Tibial artery (tissue), 4 donors: Measurements from ENCODE around the gene CCDC122.

ENCODE experiments used
- DNase-seq, 2 donors: peaks; one replicate each; pipeline ENCODE4 v3.0.0-alpha.2; 2019
- H3K27ac ChIP-seq, 2 donors: fragments of 200-600 bp; sonication (generic) in 1 of 2; 1 replicate in 1 of 2; 2 replicates in 1 of 2; pipeline ENCODE4 v1.5.1; 2018 to 2019; ENCODE audit warnings: mild to moderate bottlenecking in 1 of 2
- H3K27me3 ChIP-seq, 2 donors: fragments of 200-600 bp; sonication (generic) in 1 of 2; one replicate each; pipeline versions ENCODE4 v1.5.1 to v1.6.0; 2016 to 2019
- H3K36me3 ChIP-seq, 3 donors: fragments of 200-600 bp; sonication (generic) in 2 of 3; one replicate each; pipeline ENCODE4 v1.5.1; 2016 to 2019; ENCODE audit warnings: mild to moderate bottlenecking in 2 of 3
- H3K4me1 ChIP-seq, 4 donors: fragments of 200-600 bp; sonication (generic) in 2 of 4; 1 replicate in 3 of 4; 2 replicates in 1 of 4; pipeline ENCODE4 v1.5.1; 2016 to 2019
- H3K4me3 ChIP-seq, 2 donors: fragments of 200-600 bp; sonication (generic) in 1 of 2; 1 replicate in 1 of 2; 2 replicates in 1 of 2; pipeline ENCODE4 v1.5.1; 2018 to 2019; ENCODE audit warnings: mild to moderate bottlenecking in 2 of 2
- H3K9me3 ChIP-seq, 3 donors: fragments of 200-600 bp; sonication (generic) in 1 of 3; one replicate each; pipeline ENCODE4 v1.5.1; 2016 to 2019
- intact Hi-C: fragments of 100-400 bp; cut with DNase I; formaldehyde crosslinking; loops from one replicate; pipeline ENCODE4 v1.15.0; 2023; ENCODE audit warnings: low total_unique reads
- TF ChIP-seq, protein P1 (sequence below), 2 experiments: fragments of 200-600 bp in 1 of 2; fragments of 450-650 bp in 1 of 2; IDR thresholded peaks; one replicate each; pipeline ENCODE4 v1.5.1; 2017 to 2019; ENCODE audit warnings: antibody characterized with exemption in 2 of 2, mild to moderate bottlenecking in 1 of 2, moderate library complexity in 1 of 2

Gene CCDC122

DNA sequence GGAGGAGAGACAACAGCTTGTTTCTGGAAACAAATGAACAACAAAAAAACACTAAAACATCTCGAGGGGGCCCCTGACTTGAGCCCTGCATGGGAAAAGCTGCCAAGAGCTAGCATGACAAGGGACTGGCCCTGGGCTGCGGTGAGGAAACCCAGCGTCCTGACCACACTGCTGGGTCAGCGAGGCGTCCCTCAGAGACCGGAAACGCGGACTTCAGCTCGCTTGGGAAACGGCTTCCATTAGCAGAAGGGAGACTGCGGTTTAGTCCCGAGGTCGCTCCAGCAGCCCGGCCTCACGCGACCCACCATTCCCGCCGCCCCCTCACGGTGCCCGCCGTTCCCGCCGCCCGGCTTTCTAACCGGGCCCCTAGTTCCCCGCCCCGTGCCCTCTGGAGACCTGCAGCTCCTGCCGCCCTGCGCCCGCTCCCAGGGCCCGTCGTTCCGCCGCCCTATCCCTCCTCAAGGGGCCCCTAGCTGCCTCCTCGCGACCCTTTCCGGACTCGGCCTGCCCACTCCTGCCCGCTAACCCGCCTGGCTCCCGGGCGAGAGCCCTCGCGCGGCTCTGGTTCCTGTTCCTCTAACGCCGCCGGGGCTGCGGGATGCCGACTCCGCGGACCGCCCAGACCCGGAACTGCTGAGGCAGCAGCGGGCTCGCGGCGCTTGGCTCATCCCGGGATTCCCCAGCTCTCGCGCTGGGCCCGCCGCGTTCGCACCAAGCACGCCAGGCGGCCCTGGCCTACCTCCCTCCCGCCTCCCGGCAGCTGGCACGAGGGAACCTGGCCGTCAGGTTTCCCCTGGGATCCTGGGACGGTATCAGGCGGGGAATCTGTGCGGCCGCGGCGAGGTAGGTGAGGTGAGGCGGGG lies at the start of gene CCDC122:
CCDC122 (minus strand) TSS at position 849 of the 863 bp plus-strand sequence. CDS start 10,364 bp downstream, outside the sequence.
- TF ChIP-seq, protein P1, sequence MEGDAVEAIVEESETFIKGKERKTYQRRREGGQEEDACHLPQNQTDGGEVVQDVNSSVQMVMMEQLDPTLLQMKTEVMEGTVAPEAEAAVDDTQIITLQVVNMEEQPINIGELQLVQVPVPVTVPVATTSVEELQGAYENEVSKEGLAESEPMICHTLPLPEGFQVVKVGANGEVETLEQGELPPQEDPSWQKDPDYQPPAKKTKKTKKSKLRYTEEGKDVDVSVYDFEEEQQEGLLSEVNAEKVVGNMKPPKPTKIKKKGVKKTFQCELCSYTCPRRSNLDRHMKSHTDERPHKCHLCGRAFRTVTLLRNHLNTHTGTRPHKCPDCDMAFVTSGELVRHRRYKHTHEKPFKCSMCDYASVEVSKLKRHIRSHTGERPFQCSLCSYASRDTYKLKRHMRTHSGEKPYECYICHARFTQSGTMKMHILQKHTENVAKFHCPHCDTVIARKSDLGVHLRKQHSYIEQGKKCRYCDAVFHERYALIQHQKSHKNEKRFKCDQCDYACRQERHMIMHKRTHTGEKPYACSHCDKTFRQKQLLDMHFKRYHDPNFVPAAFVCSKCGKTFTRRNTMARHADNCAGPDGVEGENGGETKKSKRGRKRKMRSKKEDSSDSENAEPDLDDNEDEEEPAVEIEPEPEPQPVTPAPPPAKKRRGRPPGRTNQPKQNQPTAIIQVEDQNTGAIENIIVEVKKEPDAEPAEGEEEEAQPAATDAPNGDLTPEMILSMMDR (IDR thresholded peaks at IDR 0.05), result no peak

DNA sequence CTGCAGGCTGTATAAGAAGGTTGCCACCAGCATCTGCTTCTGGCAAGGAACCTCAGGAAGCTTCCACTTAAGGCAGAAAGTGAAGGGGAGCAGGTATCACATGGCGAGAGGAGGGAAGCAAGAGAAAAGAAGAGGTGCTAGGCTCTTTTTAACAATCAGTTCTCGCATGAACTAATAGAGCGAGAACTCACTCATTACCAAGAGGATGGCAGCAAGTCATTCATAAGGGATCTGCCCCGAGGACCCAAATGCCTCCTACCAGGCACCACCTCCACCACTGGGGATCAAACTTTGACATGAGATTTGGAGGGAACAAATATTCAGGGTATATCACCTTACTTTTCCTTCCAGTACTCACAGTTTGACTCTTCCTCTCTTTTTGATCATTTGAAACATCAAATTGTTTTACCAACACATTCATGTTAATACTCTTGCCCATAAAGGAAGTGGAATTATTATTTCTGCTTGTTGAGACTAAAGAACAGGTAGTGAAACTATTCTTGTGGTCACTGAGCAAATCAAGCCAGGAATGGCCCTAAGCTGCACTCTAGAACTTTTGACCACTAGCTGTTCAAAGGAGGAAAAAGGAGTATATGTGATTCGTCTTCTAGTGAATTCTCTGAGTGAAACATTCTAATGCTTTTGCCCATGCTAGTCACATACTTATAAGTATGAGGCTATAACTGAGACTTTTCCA lies 45.2 kb upstream of the CCDC122 start:
- TF ChIP-seq, protein P1 (IDR thresholded peaks at IDR 0.05), result no peak
- intact Hi-C loops, result no loop called here
- H3K27me3 ChIP-seq, result no peaks in the 10 kb centered on the region
- no peak overlapping the region for H3K4me3 ChIP-seq
- H3K27ac ChIP-seq, result no peak overlapping the region
- H3K4me1 ChIP-seq, result no peaks in the 10 kb centered on the region
- DNase-seq, result no peak
- H3K36me3 ChIP-seq, result no peaks in the 10 kb centered on the region
- H3K9me3 ChIP-seq, result no peaks in the 10 kb centered on the region

More for the DNA sequence above, at the start of gene CCDC122:
- Histone ChIP-seq H3K27ac (peak within 1 kb of the TSS; percentile 96 to 99), H3K36me3 (no peaks in the 10 kb centered on the region), H3K4me3 (peak within 1 kb of the TSS; percentile 86 to 94), H3K27me3 (no peaks in the 10 kb centered on the region), H3K9me3 (no peaks in the 10 kb centered on the region), H3K4me1 (peaks cover 0 to 13% (median 4%) of the 10 kb centered on the region in 4 donors)
- peak; percentile 80 to 89 for DNase-seq
- intact Hi-C loops, result no loop called here

- H3K9me3 ChIP-seq, result no peaks in the 10 kb centered on the region
- H3K4me1 ChIP-seq, result peaks cover 0 to 3% (median 0%) of the 10 kb centered on the region in 4 donors
- TF ChIP-seq, protein P1 (IDR thresholded peaks at IDR 0.05), result no peak
- no peaks in the 10 kb centered on the region for H3K27me3 ChIP-seq
- no peak overlapping the region for H3K27ac ChIP-seq
- no peaks in the 10 kb centered on the region for H3K36me3 ChIP-seq
- no peak for DNase-seq
- no peak overlapping the region for H3K4me3 ChIP-seq
- intact Hi-C loops, result no loop called here
Observed at GRCh38 chr13:43920965-43921674, 41.6 kb upstream of the CCDC122 start.

DNA sequence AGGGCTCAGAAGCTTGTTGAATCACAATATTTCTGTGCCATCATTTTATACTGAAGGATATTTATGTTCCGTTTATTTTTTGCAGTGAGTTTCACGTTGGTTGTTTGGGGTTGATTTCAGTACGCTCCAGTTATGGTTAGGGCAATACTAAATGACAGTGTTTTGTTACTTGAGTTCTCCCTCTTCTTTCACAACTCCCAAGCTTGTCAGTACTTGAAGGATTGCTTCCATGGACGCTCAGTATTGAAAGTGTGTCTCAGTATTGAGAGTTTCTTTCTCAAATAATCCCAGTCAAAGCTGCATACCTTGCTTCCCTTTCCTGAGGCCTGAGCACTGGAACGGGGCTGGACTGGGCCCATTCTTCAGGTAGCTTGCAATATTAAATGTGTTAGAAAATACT lies 39.1 kb upstream of the CCDC122 start:
- no peaks in the 10 kb centered on the region for H3K27me3 ChIP-seq
- H3K4me3 ChIP-seq, result no peak overlapping the region
- DNase-seq, result no peak
- no peaks in the 10 kb centered on the region for H3K36me3 ChIP-seq
- no peaks in the 10 kb centered on the region for H3K9me3 ChIP-seq
- TF ChIP-seq, protein P1 (IDR thresholded peaks at IDR 0.05), result no peak
- H3K4me1 ChIP-seq, result peaks cover 0 to 17% (median 0%) of the 10 kb centered on the region in 4 donors
- intact Hi-C loops, result loop anchor here (10.0 kb wide), 1 partner anchor 126 kb away; no protein-coding TSS in a partner anchor
- peak overlapping the region in 1 of 2 donors; percentile 46 for H3K27ac ChIP-seq

- DNase-seq, result no peak
- Histone ChIP-seq H3K27ac (no peak overlapping the region), H3K36me3 (no peaks in the 10 kb centered on the region), H3K27me3 (no peaks in the 10 kb centered on the region), H3K4me3 (no peak overlapping the region), H3K4me1 (peaks cover 0 to 24% (median 0%) of the 10 kb centered on the region in 4 donors), H3K9me3 (no peaks in the 10 kb centered on the region)
- TF ChIP-seq, protein P1 (IDR thresholded peaks at IDR 0.05), result no peak
- intact Hi-C loops, result loop anchor here (10.0 kb wide), 1 partner anchor 128 kb away; no protein-coding TSS in a partner anchor
Observed at GRCh38 chr13:43916828-43917227, 37.3 kb upstream of the CCDC122 start.
